SH-SY5Y (cell line): ENCODE measurements around the gene BICD2.

Source experiments
- GATA2 ChIP-seq: IDR thresholded peaks from 2 replicates; pipeline ENCODE4 v1.6.1; 2011; ENCODE audit warnings: mild to moderate bottlenecking, low read depth, low read length
- GATA3 ChIP-seq: IDR thresholded peaks from 2 replicates; pipeline ENCODE4 v1.6.1; 2011; ENCODE audit warnings: low read depth, mild to moderate bottlenecking, low read length, moderate library complexity

DNA sequence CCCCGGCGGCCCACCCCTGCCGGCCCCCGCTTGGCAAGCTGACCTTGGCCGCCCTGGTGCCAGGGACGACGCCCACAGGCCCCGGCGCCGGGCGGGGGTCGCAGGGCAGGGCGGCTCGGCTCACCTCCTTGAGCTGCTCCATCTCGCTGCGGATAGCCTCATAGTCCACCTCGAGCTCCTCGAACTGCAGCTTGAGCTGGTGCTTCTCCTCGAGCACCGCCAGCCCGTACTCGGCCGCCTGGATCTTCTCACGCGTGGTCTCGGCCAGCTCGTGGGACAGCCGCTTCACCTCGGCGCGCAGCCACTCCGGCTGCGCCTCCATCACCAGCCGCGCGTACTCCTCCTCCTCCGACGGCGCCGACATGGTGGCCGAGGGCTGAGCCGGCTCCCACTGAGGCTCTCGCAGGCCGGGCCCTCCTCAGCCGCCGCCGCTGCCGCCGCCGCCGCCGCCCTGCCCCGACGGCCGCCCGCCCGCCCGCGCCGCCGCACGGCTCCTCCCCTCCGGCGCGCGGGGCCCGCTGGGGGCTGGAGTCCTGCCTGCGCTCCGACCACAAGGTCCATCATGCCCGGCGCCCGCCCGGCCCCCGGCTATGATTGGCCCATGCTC lies at the start of gene BICD2:
- TF ChIP-seq GATA2 (no peak), GATA3 (no peak)
